GM18511 (cell line): ENCODE results near the gene KXD1.

Source experiments
- ATAC-seq: cut with Tn5 transposase; IDR thresholded peaks from one replicate; pipeline ENCODE4 v1.9.1; 2021; ENCODE audit warnings: mild to moderate bottlenecking, moderate library complexity; ENCODE audit not compliant: unreplicated experiment

The KXD1 gene

GRCh38 chr19:18612051-18612771 is 54.5 kb downstream of the KXD1 start:
- no peak for ATAC-seq

- ATAC-seq: no peak
Measured at GRCh38 chr19:18612772-18613588, 55.3 kb downstream of the KXD1 start, which contains the start of gene TMEM59L. TSS of gene TMEM59L (plus strand) at chr19:18612870. CDS start at chr19:18612959, 89 bp downstream.

- ATAC-seq: no peak
Measured at GRCh38 chr19:18613589-18614234, 56.0 kb downstream of the KXD1 start.

GRCh38 chr19:18616023-18616422 is 58.4 kb downstream of the KXD1 start:
- ATAC-seq: no peak

GRCh38 chr19:18617562-18617961 is 59.9 kb downstream of the KXD1 start:
- ATAC-seq: no peak

GRCh38 chr19:18618236-18618635 is 60.6 kb downstream of the KXD1 start:
- ATAC-seq: no peak
